B cell (primary cell): ENCODE data around the gene CCNB1. TPM values are rescaled to one million over a fixed set of nuclear protein-coding genes. Genes with fewer than 3 reads are reported as not detected.
"Not testable (repeated sequence)": the region's sequence is repeated elsewhere in the genome, so short reads cannot be mapped to it uniquely, and the experiment has no call there.

Source experiments
- ATAC-seq: fragments of 200-7000 bp; cut with Tn5 transposase; one replicate; pipeline ENCODE4 v1.10.0; 2021; ENCODE audit warnings: low read depth, mild to moderate bottlenecking, moderate number of reproducible peaks, moderate library complexity
- CTCF ChIA-PET: fragments of 350-600 bp; sonication (Branson Sonifier 250); formaldehyde crosslinking; loops from one replicate; lab custom pipeline; 2021; ENCODE audit warnings: antibody characterized with exemption, inconsistent platforms; lab: Charles Lee
- POLR2A ChIA-PET: fragments of 350-600 bp; sonication (Branson Sonifier 250); formaldehyde crosslinking; loops from one replicate; lab custom pipeline; 2021; ENCODE audit warnings: antibody characterized with exemption; lab: Charles Lee
- DNase-seq: peaks from one replicate; pipeline ENCODE4 v3.0.0; 2013
- H2AFZ ChIP-seq: 2 replicates; pipeline ENCODE4 v1.6.1; 2012; ENCODE audit warnings: mild to moderate bottlenecking, low read depth, low read length; ENCODE audit not compliant: insufficient read depth, poor library complexity, severe bottlenecking
- H3K27ac ChIP-seq, 2 donors: 1 replicate in 1 of 2; 2 replicates in 1 of 2; pipeline ENCODE4 v1.5.1; 2012 to 2013; ENCODE audit warnings: low read length in 2 of 2, mild to moderate bottlenecking in 2 of 2, moderate library complexity in 1 of 2
- H3K27me3 ChIP-seq, 4 experiments: fragments of 200-600 bp in 1 of 4; sonication (generic) in 1 of 4; replicated peaks in 1 of 4; 1 replicate in 2 of 4; 2 replicates in 2 of 4; pipeline versions ENCODE4 v1.6.1 to v1.7.0; 2013 to 2016; ENCODE audit warnings: low read length in 3 of 4, mild to moderate bottlenecking in 2 of 4, mixed read lengths in 1 of 4, moderate library complexity in 1 of 4; ENCODE audit not compliant: insufficient read depth in 4 of 4, control insufficient read depth in 3 of 4; ENCODE audit errors: control extremely low read depth in 1 of 4
- H3K36me3 ChIP-seq, 2 experiments: replicated peaks in 1 of 2; 1 replicate in 1 of 2; 2 replicates in 1 of 2; pipeline versions ENCODE4 v1.6.1 to v1.7.1; 2013; ENCODE audit warnings: low read length in 1 of 2; ENCODE audit not compliant: insufficient read depth in 2 of 2, control insufficient read depth in 1 of 2; ENCODE audit errors: control extremely low read depth in 1 of 2, extremely low read depth in 1 of 2
- H3K4me1 ChIP-seq, 2 donors: fragments of 200-600 bp in 1 of 2; sonication (generic) in 1 of 2; 1 replicate in 1 of 2; 2 replicates in 1 of 2; pipeline versions ENCODE4 v1.5.1 to v1.6.1; 2013 to 2017; ENCODE audit warnings: low read length in 2 of 2; ENCODE audit not compliant: control insufficient read depth in 2 of 2, insufficient read depth in 2 of 2
- H3K4me2 ChIP-seq: replicated peaks from 2 replicates; pipeline ENCODE3; 2012; ENCODE audit warnings: mild to moderate bottlenecking, low read depth, low read length; ENCODE audit not compliant: poor library complexity, severe bottlenecking
- H3K4me3 ChIP-seq, 5 experiments: fragments of 200-600 bp in 1 of 5; sonication (generic) in 1 of 5; 1 replicate in 3 of 5; 2 replicates in 2 of 5; pipeline versions ENCODE4 v1.5.1 to v1.7.0; 2011 to 2016; ENCODE audit warnings: low read length in 4 of 5, mild to moderate bottlenecking in 4 of 5, low read depth in 2 of 5, control low read depth in 1 of 5, moderate library complexity in 1 of 5; ENCODE audit not compliant: insufficient read depth in 1 of 5; ENCODE audit errors: control extremely low read depth in 1 of 5, extremely low read depth in 1 of 5
- H3K79me2 ChIP-seq: fragments of 200-600 bp; sonication (generic); one replicate; pipeline ENCODE4 v1.6.0; 2016; ENCODE audit warnings: low read length; ENCODE audit not compliant: control insufficient read depth, insufficient read depth
- H3K9ac ChIP-seq: fragments of 200-600 bp; sonication (generic); 2 replicates; pipeline ENCODE4 v1.6.1; 2017; ENCODE audit warnings: mild to moderate bottlenecking, low read length, moderate library complexity
- H3K9me3 ChIP-seq, 3 donors: one replicate each; pipeline versions ENCODE4 v1.6.1 to v1.7.1; 2013; ENCODE audit warnings: low read length in 2 of 3; ENCODE audit not compliant: control insufficient read depth in 2 of 3, insufficient read depth in 1 of 3; ENCODE audit errors: control extremely low read depth in 1 of 3
- H4K20me1 ChIP-seq: 2 replicates; pipeline ENCODE4 v1.6.0; 2012; ENCODE audit warnings: mild to moderate bottlenecking, low read length; ENCODE audit not compliant: insufficient read depth, control insufficient read depth, poor library complexity, severe bottlenecking
- H3K27ac Mint-ChIP-seq: one replicate; pipeline ENCODE4 v1.8.0; 2021; ENCODE audit warnings: mixed read lengths
- H3K27me3 Mint-ChIP-seq: one replicate; pipeline ENCODE4 v1.8.0; 2021; ENCODE audit warnings: mixed read lengths
- H3K4me1 Mint-ChIP-seq: one replicate; pipeline ENCODE4 v1.8.0; 2021; ENCODE audit warnings: mixed read lengths
- H3K4me3 Mint-ChIP-seq: one replicate; pipeline ENCODE4 v1.8.0; 2021; ENCODE audit warnings: mixed read lengths
- H3K9me3 Mint-ChIP-seq: one replicate; pipeline ENCODE4 v1.8.0; 2022; ENCODE audit warnings: mixed read lengths; ENCODE audit not compliant: insufficient read depth
- CTCF ChIP-seq: fragments of 200-600 bp; IDR thresholded peaks from one replicate; pipeline ENCODE4 v1.8.0; 2022; ENCODE audit warnings: antibody characterized with exemption, mild to moderate bottlenecking
- EZH2 ChIP-seq: IDR thresholded peaks from 2 replicates; pipeline ENCODE4 v1.6.1; 2012; ENCODE audit warnings: borderline replicate concordance, low read depth, mild to moderate bottlenecking, moderate library complexity, low read length; ENCODE audit not compliant: insufficient read depth, poor library complexity, severe bottlenecking
- WGBS: methylation state at CpG from one replicate; pipeline ENCODE4 v1.1.5; 2013; ENCODE audit warnings: missing lambda C conversion rate; ENCODE audit not compliant: insufficient coverage; 5-methylcytosine and 5-hydroxymethylcytosine counted together
- intact Hi-C: fragments of 100-400 bp; cut with micrococcal nuclease; formaldehyde crosslinking; loops from one replicate; pipeline ENCODE4 v1.10.0; 2022
- polyA plus RNA-seq: library from polyadenylated mRNA; depleted of rRNA; stranded (reverse); fragments of >200 nt; gene quantifications from 2 replicates; pipeline ENCODE4 v1.2.3, GENCODE V29; 2012
- total RNA-seq, 2 donors: library from RNA; stranded (reverse); fragments of 120-200 nt in 1 of 2; gene quantifications; 1 replicate in 1 of 2; 2 replicates in 1 of 2; pipeline versions ENCODE4 v1.2.3 to v1.2.4, GENCODE V29; 2013 to 2022

CCNB1 gene
- total and polyA plus RNA-seq, 2 donors (not counting 1 experiment from before 2014, with no cell fraction given): 2.7 to 8.6 TPM

- Histone ChIP-seq H3K79me2 (peaks cover 44% of the 10 kb centered on the region), H3K4me1 (peaks cover 8 to 17% of the 10 kb centered on the region in 2 donors), H4K20me1 (peaks cover 20% of the 10 kb centered on the region), H3K36me3 (peaks cover 0 to 3% of the 10 kb centered on the region in 2 experiments), H3K4me3 (no peak overlapping the region), H3K4me2 (no peak overlapping the region), H3K27me3 (no peaks in the 10 kb centered on the region), H3K9ac (no peak overlapping the region), H3K27ac (no peak overlapping the region), H3K9me3 (no peaks in the 10 kb centered on the region), H2AFZ (no peak overlapping the region)
- H3K27me3 Mint-ChIP-seq: no peaks in the 10 kb centered on the region
- POLR2A ChIA-PET: no interaction called here
- DNase-seq: no peak
- no peak overlapping the region for H3K4me3 Mint-ChIP-seq
- H3K9me3 Mint-ChIP-seq: no peaks in the 10 kb centered on the region
- H3K27ac Mint-ChIP-seq: no peak overlapping the region
- no peak for ATAC-seq
- intact Hi-C loops: loop anchor here (5.0 kb wide), 1 partner anchor 113 kb away; no protein-coding TSS in a partner anchor
- TF ChIP-seq CTCF: no peak
- TF ChIP-seq EZH2: no peak
- CTCF ChIA-PET: interaction anchor here (1.2 kb wide), 1 partner anchor 15 kb away, joined by 3 read pairs; the partner anchor contains the start of gene CDK7
- H3K4me1 Mint-ChIP-seq: peaks cover 20% of the 10 kb centered on the region
These were observed 53.0 kb downstream of the CCNB1 start for GRCh38 chr5:69219939-69220338.

- H3K4me1 Mint-ChIP-seq: peaks cover 20% of the 10 kb centered on the region
- ATAC-seq, CTCF ChIA-PET, H3K9me3 Mint-ChIP-seq, H3K36me3 ChIP-seq, H3K27ac Mint-ChIP-seq, H3K27ac ChIP-seq, intact Hi-C loops, H2AFZ ChIP-seq, H3K9me3 ChIP-seq, H3K27me3 ChIP-seq, H3K27me3 Mint-ChIP-seq, H3K4me3 Mint-ChIP-seq, H3K4me3 ChIP-seq, POLR2A ChIA-PET, DNase-seq, H3K4me2 ChIP-seq, H3K9ac ChIP-seq: not testable (repeated sequence)
- WGBS: 96% methylated on average over 13 of the region's 18 CpGs
- Histone ChIP-seq H3K4me1 (peaks cover 8 to 17% of the 10 kb centered on the region in 2 donors), H4K20me1 (peaks cover 20% of the 10 kb centered on the region), H3K79me2 (peaks cover 44% of the 10 kb centered on the region)
These were observed 53.4 kb downstream of the CCNB1 start for GRCh38 chr5:69220371-69220770.

GRCh38 chr5:69220833-69221232 is 53.9 kb downstream of the CCNB1 start:
- H3K4me2 ChIP-seq, H3K9me3 ChIP-seq, H3K4me3 ChIP-seq, H3K9ac ChIP-seq, H3K9me3 Mint-ChIP-seq, POLR2A ChIA-PET, H3K36me3 ChIP-seq, CTCF ChIA-PET, H3K27me3 ChIP-seq, intact Hi-C loops, H3K27ac Mint-ChIP-seq, ATAC-seq, H3K4me3 Mint-ChIP-seq, H3K27me3 Mint-ChIP-seq, H3K27ac ChIP-seq, H2AFZ ChIP-seq, DNase-seq: not testable (repeated sequence)
- Histone ChIP-seq H3K4me1 (peaks cover 8 to 17% of the 10 kb centered on the region in 2 donors), H4K20me1 (peaks cover 20% of the 10 kb centered on the region), H3K79me2 (peaks cover 47% of the 10 kb centered on the region)
- H3K4me1 Mint-ChIP-seq: peaks cover 20% of the 10 kb centered on the region
- WGBS: 93% methylated on average over 3 of the region's 9 CpGs
